Measurements from ENCODE around the gene LIG3.

- TF ChIP-seq ZFP30 (CRISPR knock-in tag; IDR thresholded peaks at IDR 0.05): no peak
- no peak for TF ChIP-seq RARB (CRISPR knock-in tag; IDR thresholded peaks at IDR 0.05)
- no peak for TF ChIP-seq PPARA (CRISPR knock-in tag; IDR thresholded peaks at IDR 0.05; ENCODE audit: borderline replicate concordance)
- TF ChIP-seq ARNTL (CRISPR knock-in tag; IDR thresholded peaks at IDR 0.05; ENCODE audit: borderline replicate concordance, low read depth): no peak
- TF ChIP-seq ZNF565 (CRISPR knock-in tag; conservative IDR thresholded peaks at IDR 0.05; ENCODE audit: low read depth): no peak
- no peak for TF ChIP-seq TOX (CRISPR knock-in tag; IDR thresholded peaks at IDR 0.05; ENCODE audit: borderline replicate concordance)
- TF ChIP-seq ZNF8 (CRISPR knock-in tag; IDR thresholded peaks at IDR 0.05): no peak
- no peak for TF ChIP-seq CSDC2 (CRISPR knock-in tag; IDR thresholded peaks at IDR 0.05)
Measured at GRCh38 chr17:35041390-35041789, 61.1 kb downstream of the LIG3 start.
